Measurements from ENCODE around the gene MED13L.

Gene MED13L

GRCh38 chr12:116298578-116298977, 21.1 kb upstream of the MED13L start:
- H3K4me3 ChIP-seq (ENCODE audit: low read depth, low read length), result no peak overlapping the region
- no peak for TF ChIP-seq CTCF (conservative IDR thresholded peaks at IDR 0.05; ENCODE audit: low read depth, low read length)
- DNase-seq (ENCODE audit: low read depth), result no peak

- TF ChIP-seq CTCF (conservative IDR thresholded peaks at IDR 0.05; ENCODE audit: low read depth, low read length), result no peak
- no peak for DNase-seq (ENCODE audit: low read depth)
Observed at GRCh38 chr12:116297224-116297834, 19.8 kb upstream of the MED13L start.

GRCh38 chr12:116295327-116296263, 18.1 kb upstream of the MED13L start:
- DNase-seq (ENCODE audit: low read depth), result peak; percentile 47
- TF ChIP-seq CTCF (conservative IDR thresholded peaks at IDR 0.05; ENCODE audit: low read depth, low read length), result peak; percentile 7
- H3K4me3 ChIP-seq (ENCODE audit: low read depth, low read length), result no peak overlapping the region

More at GRCh38 chr12:116297224-116297834, 19.8 kb upstream of the MED13L start:
- H3K4me3 ChIP-seq (ENCODE audit: low read depth, low read length), result no peak overlapping the region

GRCh38 chr12:116294454-116295165, 17.1 kb upstream of the MED13L start:
- DNase-seq (ENCODE audit: low read depth), result no peak
- TF ChIP-seq CTCF (conservative IDR thresholded peaks at IDR 0.05; ENCODE audit: low read depth, low read length), result no peak
- H3K4me3 ChIP-seq (ENCODE audit: low read depth, low read length), result no peak overlapping the region

GRCh38 chr12:116293687-116294453, 16.4 kb upstream of the MED13L start:
- H3K4me3 ChIP-seq (ENCODE audit: low read depth, low read length), result no peak overlapping the region
- TF ChIP-seq CTCF (conservative IDR thresholded peaks at IDR 0.05; ENCODE audit: low read depth, low read length), result no peak
- DNase-seq (ENCODE audit: low read depth), result no peak

GRCh38 chr12:116291218-116291617, 13.7 kb upstream of the MED13L start:
- no peak overlapping the region for H3K4me3 ChIP-seq (ENCODE audit: low read depth, low read length)
- no peak for DNase-seq (ENCODE audit: low read depth)
- TF ChIP-seq CTCF (conservative IDR thresholded peaks at IDR 0.05; ENCODE audit: low read depth, low read length), result no peak

All from choroid plexus epithelial cell (primary cell).